HepG2 (cell line): Measurements from ENCODE around the gene PIM1. TPM values are rescaled to one million over a fixed set of nuclear protein-coding genes. Genes with fewer than 3 reads are reported as not detected.
A peak's percentile ranks its signal among the peaks of the same experiment; 100 is the strongest.

Experiments used
- ARNT2 ChIP-seq: sonication (generic); formaldehyde crosslinking; IDR thresholded peaks from 2 replicates; pipeline ENCODE4 v1.8.0; 2022; ENCODE audit warnings: mild to moderate bottlenecking, low read depth, missing genetic modification reagents, moderate library complexity
- CENPX ChIP-seq: sonication (generic); formaldehyde crosslinking; IDR thresholded peaks from 2 replicates; pipeline ENCODE4 v1.9.0; 2021; ENCODE audit warnings: mild to moderate bottlenecking, missing genetic modification reagents, moderate library complexity
- CSRNP1 ChIP-seq: sonication (generic); formaldehyde crosslinking; IDR thresholded peaks from 2 replicates; pipeline ENCODE4 v1.8.1; 2023; ENCODE audit warnings: mild to moderate bottlenecking, missing genetic modification reagents
- ELF3 ChIP-seq: IDR thresholded peaks from 2 replicates; pipeline ENCODE4 v1.6.1; 2016; ENCODE audit warnings: missing genetic modification reagents, missing compliant biosample characterization
- HDAC1 ChIP-seq: sonication (generic); formaldehyde crosslinking; IDR thresholded peaks from 2 replicates; pipeline ENCODE4 v1.5.1; 2020; ENCODE audit warnings: mild to moderate bottlenecking, missing genetic modification reagents
- HNRNPLL ChIP-seq: fragments of 200-400 bp; formaldehyde crosslinking; IDR thresholded peaks from 2 replicates; pipeline ENCODE4 v1.6.1; 2017; ENCODE audit warnings: mild to moderate bottlenecking, low read depth, low read length; ENCODE audit not compliant: poor library complexity, severe bottlenecking
- JDP2 ChIP-seq: sonication (generic); formaldehyde crosslinking; IDR thresholded peaks from 2 replicates; pipeline ENCODE4 v1.8.1; 2022; ENCODE audit warnings: missing genetic modification reagents, borderline replicate concordance
- KAT8 ChIP-seq: IDR thresholded peaks from 2 replicates; pipeline ENCODE4 v1.6.1; 2016; ENCODE audit warnings: missing genetic modification reagents, missing compliant biosample characterization
- KLF15 ChIP-seq: sonication (generic); formaldehyde crosslinking; IDR thresholded peaks from 2 replicates; pipeline ENCODE4 v1.8.1; 2023; ENCODE audit warnings: borderline replicate concordance, mild to moderate bottlenecking, inconsistent platforms, missing genetic modification reagents, mixed read lengths
- LCORL ChIP-seq, 2 experiments: fragments of 450-650 bp in 1 of 2; sonication (generic) in 1 of 2; formaldehyde crosslinking in 1 of 2; IDR thresholded peaks; 2 replicates each; pipeline versions ENCODE4 v1.5.0 to v1.6.1; 2017 to 2020; ENCODE audit warnings: antibody characterized with exemption in 1 of 2, missing genetic modification reagents in 1 of 2
- RFXANK ChIP-seq: IDR thresholded peaks from 2 replicates; pipeline ENCODE4 v1.6.1; 2016
- SAFB2 ChIP-seq: sonication (generic); formaldehyde crosslinking; IDR thresholded peaks from 2 replicates; pipeline ENCODE4 v1.5.1; 2020; ENCODE audit warnings: missing genetic modification reagents, low read depth, mild to moderate bottlenecking, borderline replicate concordance
- SNAI1 ChIP-seq: sonication (generic); formaldehyde crosslinking; IDR thresholded peaks from 2 replicates; pipeline ENCODE4 v1.5.0; 2020; ENCODE audit warnings: mild to moderate bottlenecking, missing genetic modification reagents, borderline replicate concordance
- SP5 ChIP-seq: IDR thresholded peaks from 2 replicates; pipeline ENCODE4 v1.6.1; 2016; ENCODE audit warnings: low read depth, borderline replicate concordance
- ZBTB7B ChIP-seq: sonication (generic); formaldehyde crosslinking; IDR thresholded peaks from 2 replicates; pipeline ENCODE4 v1.4.0; 2020; ENCODE audit warnings: missing genetic modification reagents
- ZC3H13 ChIP-seq: sonication (generic); formaldehyde crosslinking; IDR thresholded peaks from 2 replicates; pipeline ENCODE4 v1.8.1; 2023; ENCODE audit warnings: mild to moderate bottlenecking, missing genetic modification reagents, moderate library complexity
- ZFP36L1 ChIP-seq: sonication (generic); formaldehyde crosslinking; IDR thresholded peaks from 2 replicates; pipeline ENCODE4 v1.8.0; 2022; ENCODE audit warnings: mild to moderate bottlenecking, missing genetic modification reagents, moderate library complexity
- ZKSCAN1 ChIP-seq: fragments of 150-350 bp; IDR thresholded peaks from 2 replicates; pipeline ENCODE4 v1.6.1; 2014; ENCODE audit warnings: low read length
- ZMYM4 ChIP-seq: sonication (generic); formaldehyde crosslinking; IDR thresholded peaks from 2 replicates; pipeline ENCODE4 v1.8.1; 2023; ENCODE audit warnings: mild to moderate bottlenecking, missing genetic modification reagents
- ZNF17 ChIP-seq: sonication (generic); formaldehyde crosslinking; IDR thresholded peaks from 2 replicates; pipeline ENCODE4 v1.5.0; 2020; ENCODE audit warnings: mild to moderate bottlenecking, missing genetic modification reagents
- ZNF317 ChIP-seq: sonication (generic); formaldehyde crosslinking; IDR thresholded peaks from 2 replicates; pipeline ENCODE4 v1.5.0; 2020; ENCODE audit warnings: mild to moderate bottlenecking, missing genetic modification reagents
- ZNF333 ChIP-seq: sonication (generic); formaldehyde crosslinking; IDR thresholded peaks from 2 replicates; pipeline ENCODE4 v1.4.0; 2020; ENCODE audit warnings: mild to moderate bottlenecking, missing genetic modification reagents, borderline replicate concordance
- ZNF335 ChIP-seq: sonication (generic); formaldehyde crosslinking; IDR thresholded peaks from 2 replicates; pipeline ENCODE4 v1.4.0; 2020; ENCODE audit warnings: missing genetic modification reagents
- ZNF530 ChIP-seq: sonication (generic); formaldehyde crosslinking; IDR thresholded peaks from 2 replicates; pipeline ENCODE4 v1.5.0; 2020; ENCODE audit warnings: low read depth, mild to moderate bottlenecking, missing genetic modification reagents
- ZNF614 ChIP-seq: IDR thresholded peaks from 2 replicates; pipeline ENCODE4 v1.6.1; 2018; ENCODE audit warnings: missing biosample characterization, missing genetic modification reagents, inconsistent platforms, borderline replicate concordance
- ZNF775 ChIP-seq: sonication (generic); formaldehyde crosslinking; IDR thresholded peaks from 2 replicates; pipeline ENCODE4 v1.4.0; 2020; ENCODE audit warnings: missing genetic modification reagents, mild to moderate bottlenecking, moderate library complexity, borderline replicate concordance
- ZNF781 ChIP-seq: sonication (generic); formaldehyde crosslinking; IDR thresholded peaks from 2 replicates; pipeline ENCODE4 v1.5.1; 2020; ENCODE audit warnings: borderline replicate concordance, mild to moderate bottlenecking, missing genetic modification reagents; ENCODE audit errors: not compliant biosample characterization
- polyA plus RNA-seq, 8 experiments: library from polyadenylated mRNA; depleted of rRNA in 3 of 8; stranded (reverse) in 7 of 8; unstranded in 1 of 8; fragments of >200 nt; fragmentation: Illumina TruSeq in 4 of 8; extraction: Trizol in 4 of 8; gene quantifications; 2 replicates each; pipeline versions ENCODE4 v1.2.1 to v1.2.3, GENCODE V29; 2011 to 2016; ENCODE audit warnings: low read depth in 4 of 8, missing spikeins in 1 of 8, mixed read lengths in 1 of 8; ENCODE audit not compliant: insufficient read depth in 1 of 8
- total RNA-seq, 5 experiments: library from RNA; depleted of rRNA; stranded (reverse); fragments of >200 nt; fragmentation: Illumina TruSeq; extraction: Trizol; gene quantifications; 2 replicates each; pipeline ENCODE4 v1.2.3, GENCODE V29; 2016; ENCODE audit warnings: low read depth in 1 of 5
- TF ChIP-seq, protein P1 (sequence below): sonication (generic); formaldehyde crosslinking; IDR thresholded peaks from 2 replicates; pipeline ENCODE4 v1.5.1; 2020; ENCODE audit warnings: missing genetic modification reagents, mild to moderate bottlenecking, borderline replicate concordance

PIM1 gene
- total and polyA plus RNA-seq, 2 of the 13 experiments (the other 11 are each of a cell fraction or from before 2014, with no cell fraction given), result 29.4 to 117 TPM

GRCh38 chr6:37168811-37169495, 999 bp upstream of the PIM1 start (continued):
- TF ChIP-seq JDP2 (CRISPR knock-in tag) (no peak), SP5 (CRISPR knock-in tag) (no peak), ZNF775 (CRISPR knock-in tag) (no peak), ARNT2 (CRISPR knock-in tag) (no peak), LCORL (IDR thresholded peaks at IDR 0.05) (no peak), LCORL (CRISPR knock-in tag; IDR thresholded peaks at IDR 0.05) (no peak), ZNF317 (CRISPR knock-in tag) (no peak; the same call in 1 of the 2 replicates), ZFP36L1 (no peak), CSRNP1 (CRISPR knock-in tag) (no peak), SAFB2 (CRISPR knock-in tag) (no peak), ZNF333 (CRISPR knock-in tag) (no peak), SNAI1 (CRISPR knock-in tag) (0 out of 2 replicates have a peak, but pooled peaks have one; percentile 92), ZNF781 (CRISPR knock-in tag) (no peak), ZNF614 (CRISPR knock-in tag) (no peak), ZNF530 (CRISPR knock-in tag) (no peak), ZBTB7B (CRISPR knock-in tag) (no peak), ELF3 (no peak; the same call in 1 of the 2 replicates), ZNF335 (CRISPR knock-in tag) (no peak), KLF15 (CRISPR knock-in tag) (no peak), HDAC1 (CRISPR knock-in tag) (no peak), KAT8 (no peak), CENPX (no peak), ZMYM4 (CRISPR knock-in tag) (no peak), ZC3H13 (CRISPR knock-in tag) (no peak), ZNF17 (CRISPR knock-in tag) (no peak), RFXANK (CRISPR knock-in tag) (no peak), HNRNPLL (no peak), ZKSCAN1 (no peak)
- TF ChIP-seq, protein P1, sequence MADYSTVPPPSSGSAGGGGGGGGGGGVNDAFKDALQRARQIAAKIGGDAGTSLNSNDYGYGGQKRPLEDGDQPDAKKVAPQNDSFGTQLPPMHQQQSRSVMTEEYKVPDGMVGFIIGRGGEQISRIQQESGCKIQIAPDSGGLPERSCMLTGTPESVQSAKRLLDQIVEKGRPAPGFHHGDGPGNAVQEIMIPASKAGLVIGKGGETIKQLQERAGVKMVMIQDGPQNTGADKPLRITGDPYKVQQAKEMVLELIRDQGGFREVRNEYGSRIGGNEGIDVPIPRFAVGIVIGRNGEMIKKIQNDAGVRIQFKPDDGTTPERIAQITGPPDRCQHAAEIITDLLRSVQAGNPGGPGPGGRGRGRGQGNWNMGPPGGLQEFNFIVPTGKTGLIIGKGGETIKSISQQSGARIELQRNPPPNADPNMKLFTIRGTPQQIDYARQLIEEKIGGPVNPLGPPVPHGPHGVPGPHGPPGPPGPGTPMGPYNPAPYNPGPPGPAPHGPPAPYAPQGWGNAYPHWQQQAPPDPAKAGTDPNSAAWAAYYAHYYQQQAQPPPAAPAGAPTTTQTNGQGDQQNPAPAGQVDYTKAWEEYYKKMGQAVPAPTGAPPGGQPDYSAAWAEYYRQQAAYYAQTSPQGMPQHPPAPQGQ, result no peak
